ENCODE data around the gene APCDD1L.

The APCDD1L gene

DNA sequence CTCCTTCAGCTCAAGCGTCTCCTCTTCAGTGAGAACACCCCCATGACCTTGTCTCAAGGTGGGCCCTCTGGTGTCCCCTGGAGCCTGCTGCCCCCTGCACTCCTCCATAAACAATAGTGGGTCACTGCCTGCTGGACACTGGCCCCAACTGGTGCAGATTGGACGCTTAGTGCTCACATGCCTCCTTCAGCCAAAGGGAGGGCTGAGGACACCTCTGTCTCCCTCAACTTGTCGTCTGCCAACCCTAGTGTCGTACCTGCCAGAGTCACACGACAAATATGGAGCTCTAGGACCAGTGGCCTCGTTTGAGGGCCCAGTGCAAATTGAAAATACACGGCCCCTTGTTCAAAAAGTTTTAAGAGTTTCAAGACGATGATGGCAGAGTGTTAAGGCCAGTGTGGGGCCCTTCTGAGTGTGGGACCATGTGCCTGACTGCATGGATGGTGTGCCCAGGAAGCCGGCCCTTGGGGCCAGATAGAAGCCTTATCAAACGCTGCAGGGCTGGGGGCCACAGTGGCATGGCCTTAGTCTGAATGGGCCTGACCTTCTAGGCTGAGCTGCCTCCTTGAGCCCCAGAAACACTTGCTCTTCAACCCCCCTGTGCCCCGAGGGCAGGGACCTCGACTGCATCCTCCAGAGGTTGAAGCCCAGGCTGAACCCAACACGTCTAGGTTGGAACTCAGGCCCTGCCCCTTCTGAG, 20.1 kb downstream of the APCDD1L start:
- H3K27ac ChIP-seq = no peak overlapping the region
- TF ChIP-seq, protein P1, sequence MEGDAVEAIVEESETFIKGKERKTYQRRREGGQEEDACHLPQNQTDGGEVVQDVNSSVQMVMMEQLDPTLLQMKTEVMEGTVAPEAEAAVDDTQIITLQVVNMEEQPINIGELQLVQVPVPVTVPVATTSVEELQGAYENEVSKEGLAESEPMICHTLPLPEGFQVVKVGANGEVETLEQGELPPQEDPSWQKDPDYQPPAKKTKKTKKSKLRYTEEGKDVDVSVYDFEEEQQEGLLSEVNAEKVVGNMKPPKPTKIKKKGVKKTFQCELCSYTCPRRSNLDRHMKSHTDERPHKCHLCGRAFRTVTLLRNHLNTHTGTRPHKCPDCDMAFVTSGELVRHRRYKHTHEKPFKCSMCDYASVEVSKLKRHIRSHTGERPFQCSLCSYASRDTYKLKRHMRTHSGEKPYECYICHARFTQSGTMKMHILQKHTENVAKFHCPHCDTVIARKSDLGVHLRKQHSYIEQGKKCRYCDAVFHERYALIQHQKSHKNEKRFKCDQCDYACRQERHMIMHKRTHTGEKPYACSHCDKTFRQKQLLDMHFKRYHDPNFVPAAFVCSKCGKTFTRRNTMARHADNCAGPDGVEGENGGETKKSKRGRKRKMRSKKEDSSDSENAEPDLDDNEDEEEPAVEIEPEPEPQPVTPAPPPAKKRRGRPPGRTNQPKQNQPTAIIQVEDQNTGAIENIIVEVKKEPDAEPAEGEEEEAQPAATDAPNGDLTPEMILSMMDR (conservative IDR thresholded peaks at IDR 0.05; ENCODE audit: low read depth) = no peak
- ChIA-PET CTCF (no interaction called here), POLR2A (ENCODE audit: low non-redundant PET) (no interaction called here)
- DNase-seq (ENCODE audit: low spot score) = no peak

DNA sequence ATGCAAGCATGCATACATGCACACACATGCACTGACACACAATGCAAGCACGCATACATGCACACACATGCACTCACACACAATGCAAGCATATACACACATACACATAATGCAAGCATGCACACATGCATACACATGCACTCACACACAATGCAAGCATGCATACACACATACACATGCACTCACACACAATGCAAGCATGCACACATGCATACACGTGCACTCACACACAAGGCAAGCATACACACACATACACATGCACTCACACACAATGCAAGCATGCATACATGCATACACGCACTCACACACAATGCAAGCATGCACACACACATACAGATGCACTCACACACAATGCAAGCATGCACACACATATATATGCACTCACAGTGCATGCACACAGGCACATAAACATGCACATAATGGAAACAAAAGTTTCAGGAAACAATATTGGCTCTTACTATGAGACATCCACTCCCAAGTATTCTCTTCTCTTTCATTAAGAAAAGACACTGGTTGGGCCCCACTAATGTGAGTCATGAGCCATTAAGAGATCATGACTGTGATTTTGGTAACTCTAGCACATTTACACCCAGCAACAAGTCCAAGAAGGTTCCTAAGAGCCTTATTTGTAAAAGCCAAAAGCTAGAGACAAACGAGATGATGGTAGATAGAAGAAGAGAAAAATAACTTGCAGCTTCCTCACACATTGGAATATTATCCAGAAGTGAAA, 22.2 kb downstream of the APCDD1L start:
- DNase-seq (ENCODE audit: low spot score) = no peak
- TF ChIP-seq, protein P1 (conservative IDR thresholded peaks at IDR 0.05; ENCODE audit: low read depth) = no peak
- ChIA-PET CTCF (interaction anchor here (0.6 kb wide), 2 partner anchors 327 to 980 kb away, joined by 3 to 4 read pairs; no protein-coding TSS in a partner anchor), POLR2A (ENCODE audit: low non-redundant PET) (no interaction called here)
- H3K27ac ChIP-seq = no peak overlapping the region

DNA sequence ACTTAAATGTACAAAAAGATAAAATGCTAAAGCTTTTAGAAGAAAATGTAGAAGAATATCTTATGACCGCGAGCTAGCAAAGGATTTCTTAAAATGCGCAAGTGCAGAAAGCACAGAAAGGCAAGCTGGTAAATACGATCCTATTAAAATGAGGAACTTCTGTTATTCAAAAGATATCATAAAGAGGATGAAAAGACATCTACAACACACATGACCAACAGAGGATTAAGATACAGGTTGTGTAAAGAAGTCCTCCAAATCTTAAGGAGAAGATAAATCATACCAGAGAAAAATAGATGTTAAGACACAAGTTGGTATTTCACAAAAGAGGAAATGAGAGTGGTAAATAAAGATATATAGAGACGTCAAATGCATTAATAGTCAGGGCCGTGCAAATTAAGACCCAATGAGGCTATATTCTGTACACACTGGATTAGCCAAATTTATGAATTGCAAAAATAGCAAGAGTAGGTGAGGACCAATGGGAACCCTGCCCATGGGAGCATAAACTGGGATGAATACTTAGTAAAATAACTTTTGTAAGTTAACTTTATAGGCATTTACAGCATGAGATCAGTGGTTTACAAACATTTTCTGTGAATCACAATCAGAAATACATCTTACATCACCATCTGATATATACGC, 23.0 kb downstream of the APCDD1L start:
- no peak overlapping the region for H3K27ac ChIP-seq
- ChIA-PET CTCF (interaction anchor here (0.7 kb wide), 1 partner anchor 242 kb away, joined by 6 read pairs; no protein-coding TSS in a partner anchor), POLR2A (ENCODE audit: low non-redundant PET) (no interaction called here)
- TF ChIP-seq, protein P1 (conservative IDR thresholded peaks at IDR 0.05; ENCODE audit: low read depth) = no peak
- DNase-seq (ENCODE audit: low spot score) = no peak

DNA sequence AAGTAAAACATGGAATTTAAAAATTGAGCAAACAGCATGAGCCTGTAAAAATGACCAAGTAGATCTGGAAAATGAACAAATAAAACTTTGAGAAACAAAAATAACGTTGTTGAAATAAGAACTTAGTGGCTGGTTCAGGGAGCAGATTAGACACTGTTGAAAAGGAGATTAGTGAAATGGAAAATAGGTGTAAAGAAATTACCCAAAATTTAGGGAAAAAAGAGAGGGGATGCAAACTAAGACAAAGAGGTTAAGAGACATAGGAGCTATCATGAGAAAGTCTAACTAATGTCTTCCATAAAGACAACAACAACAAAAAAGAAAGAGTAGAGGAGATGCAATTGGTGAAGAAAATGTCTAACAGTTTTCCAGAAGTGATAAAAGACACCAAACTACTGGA, 29.0 kb downstream of the APCDD1L start:
- TF ChIP-seq, protein P1 (conservative IDR thresholded peaks at IDR 0.05; ENCODE audit: low read depth) = no peak
- POLR2A ChIA-PET (ENCODE audit: low non-redundant PET) = no interaction called here
- DNase-seq (ENCODE audit: low spot score) = no peak
- CTCF ChIA-PET = interaction anchor here (0.6 kb wide), 1 partner anchor 14 kb away, joined by 3 read pairs; no protein-coding TSS in a partner anchor
- H3K27ac ChIP-seq = no peak overlapping the region

DNA sequence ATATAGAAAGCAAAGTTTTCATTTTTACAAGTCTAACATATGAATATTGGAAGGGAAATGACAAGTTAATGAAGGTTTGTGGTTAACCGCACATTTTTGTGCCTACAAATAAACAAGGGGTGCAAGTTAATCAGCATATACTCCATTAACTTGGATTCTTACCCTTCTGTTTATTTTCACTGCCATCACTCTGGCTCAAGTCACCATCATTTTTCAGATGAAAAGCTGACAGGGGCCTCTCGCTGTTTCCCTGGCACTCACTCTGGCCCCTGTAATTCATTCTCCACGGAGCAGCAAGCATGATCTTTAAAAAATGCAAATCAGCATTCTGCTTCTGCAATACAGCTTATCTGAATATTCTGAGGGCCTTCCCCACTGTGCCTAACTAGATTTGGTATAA, 29.8 kb downstream of the APCDD1L start:
- no peak overlapping the region for H3K27ac ChIP-seq
- TF ChIP-seq, protein P1 (conservative IDR thresholded peaks at IDR 0.05; ENCODE audit: low read depth) = no peak
- ChIA-PET POLR2A (ENCODE audit: low non-redundant PET) (no interaction called here), CTCF (no interaction called here)
- DNase-seq (ENCODE audit: low spot score) = no peak

DNA sequence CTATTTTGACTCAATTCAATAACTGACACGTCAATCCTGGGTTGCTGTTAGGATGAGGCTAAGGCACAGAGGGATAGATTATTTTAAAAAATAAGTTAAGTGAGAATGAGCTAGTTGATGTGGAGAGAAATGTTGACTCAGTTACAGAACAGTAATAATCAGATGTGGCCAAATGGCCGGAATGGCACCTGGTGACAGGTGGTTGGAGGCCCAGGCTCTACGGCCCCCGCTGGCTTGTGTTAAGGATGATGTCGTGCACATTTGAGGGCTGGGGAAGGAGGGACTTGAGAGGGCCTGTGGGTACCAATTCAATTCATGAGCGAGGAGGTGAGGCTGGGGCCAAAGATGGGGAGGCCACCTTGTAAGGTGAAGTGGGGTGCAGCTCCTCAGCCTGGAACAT, 31.7 kb downstream of the APCDD1L start:
- H3K27ac ChIP-seq = no peak overlapping the region
- POLR2A ChIA-PET (ENCODE audit: low non-redundant PET) = interaction anchor here (0.5 to 0.7 kb wide), 2 partner anchors 13 to 314 kb away, joined by 3 to 6 read pairs; no protein-coding TSS in a partner anchor
- TF ChIP-seq, protein P1 (conservative IDR thresholded peaks at IDR 0.05; ENCODE audit: low read depth) = no peak
- CTCF ChIA-PET = no interaction called here
- DNase-seq (ENCODE audit: low spot score) = no peak

All from RWPE1 (cell line).